WTC11 (cell line): Measurements from ENCODE around the gene INTS4.

Source experiments
- CTCF ChIP-seq: fragments of 200-600 bp; IDR thresholded peaks from 2 replicates; pipeline ENCODE4 v1.8.0; 2022; ENCODE audit warnings: antibody characterized with exemption
- ETV6 ChIP-seq: sonication (generic); formaldehyde crosslinking; IDR thresholded peaks from 2 replicates; pipeline ENCODE4 v1.8.1; 2022; ENCODE audit warnings: mild to moderate bottlenecking, missing genetic modification reagents
- FOXK1 ChIP-seq: sonication (generic); formaldehyde crosslinking; IDR thresholded peaks from 2 replicates; pipeline ENCODE4 v1.8.0; 2022; ENCODE audit warnings: mild to moderate bottlenecking, moderate library complexity, missing genetic modification reagents
- PRDM15 ChIP-seq: sonication (generic); formaldehyde crosslinking; IDR thresholded peaks from 2 replicates; pipeline ENCODE4 v1.8.0; 2022; ENCODE audit warnings: missing genetic modification reagents
- SMAD3 ChIP-seq: sonication (generic); formaldehyde crosslinking; IDR thresholded peaks from 2 replicates; pipeline ENCODE4 v1.8.0; 2022; ENCODE audit warnings: missing genetic modification reagents, mild to moderate bottlenecking, borderline replicate concordance
- ZNF138 ChIP-seq: sonication (generic); formaldehyde crosslinking; conservative IDR thresholded peaks from 2 replicates; pipeline ENCODE4 v1.8.1; 2022; ENCODE audit warnings: mild to moderate bottlenecking, moderate library complexity, missing genetic modification reagents

- no peak for TF ChIP-seq CTCF
- no peak for TF ChIP-seq ETV6 (CRISPR knock-in tag)
- no peak for TF ChIP-seq ZNF138 (CRISPR knock-in tag)
- TF ChIP-seq SMAD3: no peak
- TF ChIP-seq PRDM15 (CRISPR knock-in tag): no peak
- TF ChIP-seq FOXK1 (CRISPR knock-in tag): no peak
Observed at GRCh38 chr11:77882396-77882795, 112.1 kb downstream of the INTS4 start.
